Smooth muscle cell (in vitro differentiated cells): ENCODE measurements around the gene GRB14. TPM values are rescaled to one million over a fixed set of nuclear protein-coding genes. Genes with fewer than 3 reads are reported as not detected.

Source experiments
- DNase-seq: peaks from one replicate; lab custom pipeline; 2025; ENCODE audit not compliant: unreplicated experiment; lab: John Stamatoyannopoulos, UW
- H2AFZ ChIP-seq: fragments of 200-600 bp; sonication (generic); 2 replicates; pipeline ENCODE4 v1.6.0; 2016; ENCODE audit warnings: antibody characterized with exemption, low read depth, mild to moderate bottlenecking
- H3F3A ChIP-seq: fragments of 200-600 bp; sonication (generic); 2 replicates; pipeline ENCODE4 v1.6.0; 2017; ENCODE audit warnings: antibody characterized with exemption, low read depth
- H3K27ac ChIP-seq: fragments of 200-600 bp; sonication (generic); 2 replicates; pipeline ENCODE4 v1.5.1; 2016; ENCODE audit warnings: low read depth, mild to moderate bottlenecking
- H3K27me3 ChIP-seq: fragments of 200-600 bp; sonication (generic); 2 replicates; pipeline ENCODE4 v1.6.1; 2016; ENCODE audit warnings: low read depth, mild to moderate bottlenecking
- H3K36me3 ChIP-seq: fragments of 200-600 bp; sonication (generic); 2 replicates; pipeline ENCODE4 v1.5.1; 2016; ENCODE audit warnings: low read depth
- H3K4me1 ChIP-seq: fragments of 200-600 bp; sonication (generic); 2 replicates; pipeline ENCODE4 v1.5.1; 2016; ENCODE audit warnings: low read depth
- H3K4me2 ChIP-seq: fragments of 200-600 bp; sonication (generic); 2 replicates; pipeline ENCODE4 v1.6.0; 2016; ENCODE audit warnings: mild to moderate bottlenecking
- H3K4me3 ChIP-seq: fragments of 200-600 bp; sonication (generic); 2 replicates; pipeline ENCODE4 v1.5.1; 2016; ENCODE audit warnings: mild to moderate bottlenecking
- H3K79me2 ChIP-seq: fragments of 200-600 bp; sonication (generic); 2 replicates; pipeline ENCODE4 v1.6.0; 2016; ENCODE audit warnings: low read depth, mild to moderate bottlenecking
- H3K9ac ChIP-seq: fragments of 200-600 bp; sonication (generic); 2 replicates; pipeline ENCODE4 v1.6.0; 2016; ENCODE audit warnings: low read depth
- H3K9me3 ChIP-seq: fragments of 200-600 bp; sonication (generic); replicated peaks from 2 replicates; pipeline ENCODE4 v1.5.1; 2016; ENCODE audit warnings: low read depth
- H4K20me1 ChIP-seq: fragments of 200-600 bp; sonication (generic); 2 replicates; pipeline ENCODE4 v1.6.0; 2016; ENCODE audit warnings: low read depth
- CTCF ChIP-seq: fragments of 200-600 bp; sonication (generic); IDR thresholded peaks from 2 replicates; pipeline ENCODE4 v1.5.1; 2017; ENCODE audit warnings: borderline replicate concordance, mild to moderate bottlenecking, antibody characterized with exemption; ENCODE audit not compliant: insufficient read depth, poor library complexity, severe bottlenecking
- WGBS: methylation state at CpG from one replicate; pipeline ENCODE4 v1.1.7; 2016; ENCODE audit warnings: low lambda C conversion rate; 5-methylcytosine and 5-hydroxymethylcytosine counted together
- polyA plus RNA-seq: library from polyadenylated mRNA; unstranded; fragments of >200 nt; fragmentation: Nextera tagmentation; extraction: Ambion mirVana; gene quantifications from 2 replicates; pipeline ENCODE4 v1.2.1, GENCODE V29; 2016
- total RNA-seq: library from RNA; depleted of rRNA; stranded (reverse); fragments of >200 nt; gene quantifications from 2 replicates; pipeline ENCODE4 v1.2.3, GENCODE V29; 2014

GRB14 gene
- total and polyA plus RNA-seq, 2 experiments from 2014 or later, result 0.22 TPM; not detected in 1

- Histone ChIP-seq H3K79me2 (no peaks in the 10 kb centered on the region), H3K27ac (no peak overlapping the region), H3K36me3 (no peaks in the 10 kb centered on the region), H2AFZ (no peak overlapping the region), H3K9ac (no peak overlapping the region), H3F3A (no peaks in the 10 kb centered on the region), H4K20me1 (no peaks in the 10 kb centered on the region), H3K4me3 (no peak overlapping the region), H3K9me3 (no peaks in the 10 kb centered on the region), H3K27me3 (no peaks in the 10 kb centered on the region), H3K4me2 (no peak overlapping the region), H3K4me1 (no peaks in the 10 kb centered on the region)
- no peak for TF ChIP-seq CTCF
- WGBS, result 88% methylated on average over 5 of the region's 5 CpGs
- no peak for DNase-seq
Observed at GRCh38 chr2:164545484-164545883, 75.8 kb downstream of the GRB14 start.

GRCh38 chr2:164542581-164543021 is 78.7 kb downstream of the GRB14 start:
- Histone ChIP-seq H3K4me1 (no peaks in the 10 kb centered on the region), H3K4me3 (no peak overlapping the region), H3K27me3 (no peaks in the 10 kb centered on the region), H3K4me2 (no peak overlapping the region), H2AFZ (no peak overlapping the region), H3K79me2 (no peaks in the 10 kb centered on the region), H4K20me1 (no peaks in the 10 kb centered on the region), H3K36me3 (no peaks in the 10 kb centered on the region), H3K27ac (no peak overlapping the region), H3K9ac (no peak overlapping the region), H3F3A (no peaks in the 10 kb centered on the region), H3K9me3 (no peaks in the 10 kb centered on the region)
- WGBS, result 53% methylated on average over 2 of the region's 2 CpGs
- TF ChIP-seq CTCF, result no peak
- DNase-seq, result no peak

- no peaks in the 10 kb centered on the region for H3K36me3 ChIP-seq
- no peak overlapping the region for H3K4me2 ChIP-seq
- no peaks in the 10 kb centered on the region for H3K27me3 ChIP-seq
- H3K79me2 ChIP-seq, result no peaks in the 10 kb centered on the region
- no peaks in the 10 kb centered on the region for H3K9me3 ChIP-seq
- H3K4me3 ChIP-seq, result no peak overlapping the region
- no peak for DNase-seq
- no peaks in the 10 kb centered on the region for H3F3A ChIP-seq
- peak; percentile 58 for TF ChIP-seq CTCF
- no peaks in the 10 kb centered on the region for H3K4me1 ChIP-seq
- H4K20me1 ChIP-seq, result no peaks in the 10 kb centered on the region
- H3K27ac ChIP-seq, result no peak overlapping the region
- 96% methylated on average over 3 of the region's 3 CpGs for WGBS
- no peak overlapping the region for H2AFZ ChIP-seq
- no peak overlapping the region for H3K9ac ChIP-seq
Observed at GRCh38 chr2:164538240-164538866, 82.9 kb downstream of the GRB14 start.

GRCh38 chr2:164535280-164536025 is 85.8 kb downstream of the GRB14 start:
- H2AFZ ChIP-seq, result no peak overlapping the region
- no peak for DNase-seq
- no peak for TF ChIP-seq CTCF
- H3K4me1 ChIP-seq, result no peaks in the 10 kb centered on the region
- no peak overlapping the region for H3K27ac ChIP-seq
- H3F3A ChIP-seq, result no peaks in the 10 kb centered on the region
- WGBS, result 79% methylated on average over 5 of the region's 5 CpGs
- H3K27me3 ChIP-seq, result no peaks in the 10 kb centered on the region
- H3K4me3 ChIP-seq, result no peak overlapping the region
- H3K4me2 ChIP-seq, result no peak overlapping the region
- H3K79me2 ChIP-seq, result no peaks in the 10 kb centered on the region
- H3K36me3 ChIP-seq, result no peaks in the 10 kb centered on the region
- no peak overlapping the region for H3K9ac ChIP-seq
- H3K9me3 ChIP-seq, result no peaks in the 10 kb centered on the region
- no peaks in the 10 kb centered on the region for H4K20me1 ChIP-seq
